Measurements from ENCODE around the gene HNF1B.

DNA sequence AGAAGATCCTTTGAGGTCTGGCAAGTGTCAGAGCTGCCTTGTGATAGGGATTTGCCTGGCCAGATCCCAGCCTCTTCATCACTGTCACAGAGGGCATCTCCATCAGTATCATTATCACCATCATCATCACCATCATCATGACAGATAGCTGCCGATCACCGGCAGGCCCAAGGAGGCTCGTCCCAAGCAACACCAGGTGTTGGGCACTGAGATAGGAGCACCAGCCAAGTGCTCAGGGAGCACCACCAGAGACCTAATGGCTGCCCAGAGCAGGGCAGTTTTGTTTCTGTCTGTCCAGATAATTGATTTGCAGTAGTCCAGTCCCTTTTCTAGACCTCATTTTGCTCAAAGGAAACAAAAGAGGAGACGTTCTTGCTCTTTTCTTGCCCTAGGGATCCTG, 25.0 kb downstream of the HNF1B start:
- TF ChIP-seq, protein P1, sequence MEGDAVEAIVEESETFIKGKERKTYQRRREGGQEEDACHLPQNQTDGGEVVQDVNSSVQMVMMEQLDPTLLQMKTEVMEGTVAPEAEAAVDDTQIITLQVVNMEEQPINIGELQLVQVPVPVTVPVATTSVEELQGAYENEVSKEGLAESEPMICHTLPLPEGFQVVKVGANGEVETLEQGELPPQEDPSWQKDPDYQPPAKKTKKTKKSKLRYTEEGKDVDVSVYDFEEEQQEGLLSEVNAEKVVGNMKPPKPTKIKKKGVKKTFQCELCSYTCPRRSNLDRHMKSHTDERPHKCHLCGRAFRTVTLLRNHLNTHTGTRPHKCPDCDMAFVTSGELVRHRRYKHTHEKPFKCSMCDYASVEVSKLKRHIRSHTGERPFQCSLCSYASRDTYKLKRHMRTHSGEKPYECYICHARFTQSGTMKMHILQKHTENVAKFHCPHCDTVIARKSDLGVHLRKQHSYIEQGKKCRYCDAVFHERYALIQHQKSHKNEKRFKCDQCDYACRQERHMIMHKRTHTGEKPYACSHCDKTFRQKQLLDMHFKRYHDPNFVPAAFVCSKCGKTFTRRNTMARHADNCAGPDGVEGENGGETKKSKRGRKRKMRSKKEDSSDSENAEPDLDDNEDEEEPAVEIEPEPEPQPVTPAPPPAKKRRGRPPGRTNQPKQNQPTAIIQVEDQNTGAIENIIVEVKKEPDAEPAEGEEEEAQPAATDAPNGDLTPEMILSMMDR (IDR thresholded peaks at IDR 0.05), result no peak
- no peak for TF ChIP-seq POLR2AphosphoS5 (IDR thresholded peaks at IDR 0.05)

Data from breast epithelium (tissue), 3 donors.